ENCODE measurements around the gene FITM1. TPM values are rescaled to one million over a fixed set of nuclear protein-coding genes. Genes with fewer than 3 reads are reported as not detected.

The FITM1 gene
- total RNA-seq, 2 experiments from 2014 or later, result 1.5 to 1.7 TPM

GRCh38 chr14:24123424-24124417, 6.7 kb upstream of the FITM1 start:
- no peak overlapping the region for H3K27ac Mint-ChIP-seq
- intact Hi-C loops (cut with DNase I, micrococcal nuclease), result no loop called here
- CTCF ChIA-PET, result no interaction called here
- H3K4me1 Mint-ChIP-seq (ENCODE audit: low read depth), result peaks cover 6% of the 10 kb centered on the region
- H3K27me3 Mint-ChIP-seq, result no peaks in the 10 kb centered on the region
- no peaks in the 10 kb centered on the region for H3K9me3 Mint-ChIP-seq
- H3K36me3 ChIP-seq (ENCODE audit: insufficient read depth, low read length), result peaks cover 53% of the 10 kb centered on the region
- POLR2A ChIA-PET, result interaction anchor here (1.1 to 6.2 kb wide), 3 partner anchors 9 to 37 kb away, joined by 4 to 33 read pairs (median 6); partner anchors contain the start of genes DCAF11, IRF9, NRL and PSME1
- H3K9me3 ChIP-seq (ENCODE audit: control insufficient read depth in 1 of 2, insufficient read depth in 1 of 2, low read length in 2 of 2), result no peaks in the 10 kb centered on the region
- peaks cover 62% of the 10 kb centered on the region for H3K36me3 Mint-ChIP-seq (ENCODE audit: low read depth)
- no peak for TF ChIP-seq CTCF (IDR thresholded peaks at IDR 0.05)
- no peak overlapping the region for H3K4me3 ChIP-seq (ENCODE audit: low read length)
- DNase-seq (no peak), ATAC-seq (ENCODE audit: poor library complexity) (no peak)
- H3K4me1 ChIP-seq (ENCODE audit: insufficient read depth, low read length), result peaks cover 2% of the 10 kb centered on the region
- no peak overlapping the region for H3K4me3 Mint-ChIP-seq
- H3K27ac ChIP-seq (ENCODE audit: low read depth in 1 of 2, low read length in 2 of 2), result no peak overlapping the region
- H3K27me3 ChIP-seq (ENCODE audit: control insufficient read depth in 1 of 2, insufficient read depth in 2 of 2, low read length in 2 of 2), result no peaks in the 10 kb centered on the region

DNA sequence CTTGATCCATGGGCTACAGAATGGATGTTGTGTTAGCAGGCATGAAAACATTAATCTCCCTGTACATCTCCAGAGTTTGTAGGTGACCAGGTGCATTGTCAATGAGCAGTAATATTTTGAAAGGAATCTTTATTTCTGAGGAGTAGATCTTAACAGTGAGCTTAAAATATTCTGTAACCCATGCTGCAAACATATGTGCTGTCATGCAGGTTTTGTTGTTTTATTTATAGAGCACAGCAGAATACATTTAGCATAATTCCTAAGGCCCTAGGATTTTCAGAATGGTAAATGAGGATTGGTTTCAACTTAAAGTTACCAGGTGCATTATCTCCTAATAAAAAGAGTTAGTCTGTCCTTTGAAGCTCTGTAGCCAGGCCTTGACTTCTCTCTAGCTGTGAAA, 3.5 kb upstream of the FITM1 start:
- Mint-ChIP-seq H3K4me1 (ENCODE audit: low read depth) (peaks cover 8% of the 10 kb centered on the region), H3K27ac (no peak overlapping the region), H3K4me3 (no peak overlapping the region), H3K9me3 (no peaks in the 10 kb centered on the region), H3K36me3 (ENCODE audit: low read depth) (peaks cover 33% of the 10 kb centered on the region), H3K27me3 (no peaks in the 10 kb centered on the region)
- peaks cover 6% of the 10 kb centered on the region for H3K4me1 ChIP-seq (ENCODE audit: insufficient read depth, low read length)
- H3K4me3 ChIP-seq (ENCODE audit: low read length), result no peak overlapping the region
- CTCF ChIA-PET, result interaction anchor here (2.8 kb wide), 1 partner anchor 18 kb away, joined by 11 read pairs; no protein-coding TSS in a partner anchor
- no peak overlapping the region for H3K27ac ChIP-seq (ENCODE audit: low read depth in 1 of 2, low read length in 2 of 2)
- intact Hi-C loops (cut with DNase I, micrococcal nuclease), result no loop called here
- POLR2A ChIA-PET, result interaction anchor here (1.8 to 6.2 kb wide), 3 partner anchors 9 to 18 kb away, joined by 6 to 33 read pairs (median 6); partner anchors contain the start of genes DCAF11, NRL and PSME1
- DNase-seq (no peak), ATAC-seq (ENCODE audit: poor library complexity) (no peak)
- H3K27me3 ChIP-seq (ENCODE audit: control insufficient read depth in 1 of 2, insufficient read depth in 2 of 2, low read length in 2 of 2), result no peaks in the 10 kb centered on the region
- TF ChIP-seq CTCF (IDR thresholded peaks at IDR 0.05), result no peak
- H3K9me3 ChIP-seq (ENCODE audit: control insufficient read depth in 1 of 2, insufficient read depth in 1 of 2, low read length in 2 of 2), result no peaks in the 10 kb centered on the region
- H3K36me3 ChIP-seq (ENCODE audit: insufficient read depth, low read length), result peaks cover 23% of the 10 kb centered on the region

DNA sequence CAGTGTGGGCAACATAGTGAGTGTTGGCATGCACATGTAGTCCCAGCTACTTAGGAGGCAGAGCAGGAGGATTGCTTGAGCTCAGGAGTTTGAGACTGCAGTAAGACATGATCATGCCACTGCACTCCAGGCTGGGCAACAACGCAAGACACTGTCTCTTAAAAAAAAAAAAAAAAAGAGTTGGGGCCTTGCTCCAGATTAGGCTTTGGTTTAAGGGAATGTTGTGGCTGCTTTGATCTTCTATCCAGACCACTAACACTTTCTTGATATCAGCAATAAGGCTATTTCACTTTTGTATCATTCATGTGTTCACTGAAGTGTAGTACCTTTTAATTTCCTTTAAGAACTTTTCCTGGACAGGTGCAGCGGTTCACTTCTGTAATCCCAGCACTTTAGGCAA, 2.8 kb upstream of the FITM1 start:
- Histone ChIP-seq H3K27ac (ENCODE audit: low read depth in 1 of 2, low read length in 2 of 2) (no peak overlapping the region), H3K4me3 (ENCODE audit: low read length) (no peak overlapping the region), H3K4me1 (ENCODE audit: insufficient read depth, low read length) (peaks cover 13% of the 10 kb centered on the region), H3K27me3 (ENCODE audit: control insufficient read depth in 1 of 2, insufficient read depth in 2 of 2, low read length in 2 of 2) (no peaks in the 10 kb centered on the region), H3K9me3 (ENCODE audit: control insufficient read depth in 1 of 2, insufficient read depth in 1 of 2, low read length in 2 of 2) (no peaks in the 10 kb centered on the region), H3K36me3 (ENCODE audit: insufficient read depth, low read length) (peaks cover 18% of the 10 kb centered on the region)
- Mint-ChIP-seq H3K4me3 (no peak overlapping the region), H3K27me3 (no peaks in the 10 kb centered on the region), H3K27ac (no peak overlapping the region), H3K36me3 (ENCODE audit: low read depth) (peaks cover 26% of the 10 kb centered on the region), H3K4me1 (ENCODE audit: low read depth) (peaks cover 16% of the 10 kb centered on the region), H3K9me3 (no peaks in the 10 kb centered on the region)
- no peak for DNase-seq
- no peak for TF ChIP-seq CTCF (IDR thresholded peaks at IDR 0.05)
- ChIA-PET POLR2A (interaction anchor here (1.8 to 6.2 kb wide), 3 partner anchors 8 to 19 kb away, joined by 6 to 33 read pairs (median 6); partner anchors contain the start of genes DCAF11, NRL and PSME1), CTCF (interaction anchor here (2.8 kb wide), 1 partner anchor 19 kb away, joined by 11 read pairs; no protein-coding TSS in a partner anchor)
- no peak for ATAC-seq (ENCODE audit: poor library complexity)
- intact Hi-C loops (cut with DNase I, micrococcal nuclease), result no loop called here
